ENCODE results near the gene SERP2. TPM values are rescaled to one million over a fixed set of nuclear protein-coding genes. Genes with fewer than 3 reads are reported as not detected.

Gene SERP2
- total RNA-seq, 2 donors from 2014 or later: 3.3 to 14.5 TPM

GRCh38 chr13:44384778-44385177, 11.2 kb downstream of the SERP2 start:
- Histone ChIP-seq H3K4me3 (no peak overlapping the region), H3K27me3 (replicated peaks; ENCODE audit: insufficient read depth) (no peaks in the 10 kb centered on the region), H3K36me3 (no peaks in the 10 kb centered on the region), H3K4me1 (replicated peaks) (no peaks in the 10 kb centered on the region), H3K27ac (no peak overlapping the region), H3K9me3 (no peaks in the 10 kb centered on the region)
- TF ChIP-seq POLR2A (IDR thresholded peaks at IDR 0.05): no peak
- no peak for TF ChIP-seq CTCF (IDR thresholded peaks at IDR 0.05)
- no peak for TF ChIP-seq POLR2AphosphoS5 (IDR thresholded peaks at IDR 0.05)
- no peak for DNase-seq (ENCODE audit: low spot score)
- intact Hi-C loops (cut with DNase I): no loop called here
- WGBS: 97% methylated on average over 1 of the region's 1 CpG

- 98% methylated on average over 3 of the region's 3 CpGs for WGBS
- Histone ChIP-seq H3K9me3 (no peaks in the 10 kb centered on the region), H3K4me3 (no peak overlapping the region), H3K27ac (no peak overlapping the region), H3K4me1 (replicated peaks) (no peaks in the 10 kb centered on the region), H3K36me3 (no peaks in the 10 kb centered on the region), H3K27me3 (replicated peaks; ENCODE audit: insufficient read depth) (no peaks in the 10 kb centered on the region)
- no peak for DNase-seq (ENCODE audit: low spot score)
- intact Hi-C loops (cut with DNase I): no loop called here
- TF ChIP-seq CTCF (IDR thresholded peaks at IDR 0.05) (no peak), POLR2A (IDR thresholded peaks at IDR 0.05) (no peak), POLR2AphosphoS5 (IDR thresholded peaks at IDR 0.05) (no peak)
Observed at GRCh38 chr13:44385401-44385800, 11.8 kb downstream of the SERP2 start.

GRCh38 chr13:44385847-44386246, 12.2 kb downstream of the SERP2 start:
- Histone ChIP-seq H3K27me3 (replicated peaks; ENCODE audit: insufficient read depth) (no peaks in the 10 kb centered on the region), H3K4me1 (replicated peaks) (no peaks in the 10 kb centered on the region), H3K27ac (no peak overlapping the region), H3K9me3 (no peaks in the 10 kb centered on the region), H3K4me3 (no peak overlapping the region), H3K36me3 (no peaks in the 10 kb centered on the region)
- 87% methylated on average over 6 of the region's 6 CpGs for WGBS
- TF ChIP-seq CTCF (IDR thresholded peaks at IDR 0.05) (no peak), POLR2A (IDR thresholded peaks at IDR 0.05) (no peak), POLR2AphosphoS5 (IDR thresholded peaks at IDR 0.05) (no peak)
- DNase-seq (ENCODE audit: low spot score): no peak
- intact Hi-C loops (cut with DNase I): no loop called here

GRCh38 chr13:44386913-44387556, 13.4 kb downstream of the SERP2 start:
- no peaks in the 10 kb centered on the region for H3K9me3 ChIP-seq
- H3K27ac ChIP-seq: no peak overlapping the region
- intact Hi-C loops (cut with DNase I): no loop called here
- H3K27me3 ChIP-seq (replicated peaks; ENCODE audit: insufficient read depth): no peaks in the 10 kb centered on the region
- DNase-seq (ENCODE audit: low spot score): no peak
- no peaks in the 10 kb centered on the region for H3K36me3 ChIP-seq
- 77% methylated on average over 7 of the region's 7 CpGs for WGBS
- H3K4me3 ChIP-seq: no peak overlapping the region
- no peak for TF ChIP-seq POLR2AphosphoS5 (IDR thresholded peaks at IDR 0.05)
- no peak for TF ChIP-seq POLR2A (IDR thresholded peaks at IDR 0.05)
- no peak for TF ChIP-seq CTCF (IDR thresholded peaks at IDR 0.05)
- H3K4me1 ChIP-seq (replicated peaks): no peaks in the 10 kb centered on the region

DNA sequence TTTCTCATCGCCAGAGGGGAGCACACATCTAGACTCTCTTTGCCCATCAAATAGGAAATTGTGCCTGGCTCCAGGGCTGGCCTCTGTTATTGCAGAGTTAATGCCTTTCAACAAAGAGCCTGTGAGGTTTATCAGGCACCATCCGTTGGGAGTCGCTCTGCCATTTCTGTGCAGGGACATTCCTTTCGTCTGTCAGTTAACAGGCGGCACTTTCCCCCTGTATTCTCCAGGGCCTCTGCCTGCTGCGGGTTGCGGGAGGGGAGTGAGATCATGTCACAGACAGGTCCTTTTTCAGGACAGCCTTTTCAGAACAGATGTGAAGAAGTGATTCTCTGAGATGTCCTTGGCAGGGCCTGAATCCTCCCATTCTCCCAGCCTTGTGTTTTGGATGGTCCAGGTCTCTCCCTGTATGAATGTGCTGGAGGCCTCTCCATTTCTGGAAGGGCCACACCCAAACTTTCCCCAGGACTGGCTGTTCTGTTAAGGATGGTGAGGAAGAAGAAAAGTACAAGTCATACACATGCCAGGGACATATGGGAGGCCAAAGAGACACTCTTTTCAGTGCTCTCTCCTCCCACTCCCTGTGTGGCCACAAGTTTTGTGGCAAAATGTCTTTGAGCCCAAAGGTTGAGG, 14.9 kb downstream of the SERP2 start:
- H3K27me3 ChIP-seq (replicated peaks; ENCODE audit: insufficient read depth): no peaks in the 10 kb centered on the region
- no peaks in the 10 kb centered on the region for H3K4me1 ChIP-seq (replicated peaks)
- no peaks in the 10 kb centered on the region for H3K9me3 ChIP-seq
- intact Hi-C loops (cut with DNase I): no loop called here
- 77% methylated on average over 7 of the region's 7 CpGs for WGBS
- H3K27ac ChIP-seq: peak overlapping the region; percentile 37
- H3K36me3 ChIP-seq: no peaks in the 10 kb centered on the region
- H3K4me3 ChIP-seq: no peak overlapping the region
- no peak for DNase-seq (ENCODE audit: low spot score)
- no peak for TF ChIP-seq POLR2AphosphoS5 (IDR thresholded peaks at IDR 0.05)
- no peak for TF ChIP-seq CTCF (IDR thresholded peaks at IDR 0.05)
- TF ChIP-seq POLR2A (IDR thresholded peaks at IDR 0.05): no peak

Data from prostate gland (tissue), 2 donors.